Measurements from ENCODE around the gene NSUN6.

The NSUN6 gene

DNA sequence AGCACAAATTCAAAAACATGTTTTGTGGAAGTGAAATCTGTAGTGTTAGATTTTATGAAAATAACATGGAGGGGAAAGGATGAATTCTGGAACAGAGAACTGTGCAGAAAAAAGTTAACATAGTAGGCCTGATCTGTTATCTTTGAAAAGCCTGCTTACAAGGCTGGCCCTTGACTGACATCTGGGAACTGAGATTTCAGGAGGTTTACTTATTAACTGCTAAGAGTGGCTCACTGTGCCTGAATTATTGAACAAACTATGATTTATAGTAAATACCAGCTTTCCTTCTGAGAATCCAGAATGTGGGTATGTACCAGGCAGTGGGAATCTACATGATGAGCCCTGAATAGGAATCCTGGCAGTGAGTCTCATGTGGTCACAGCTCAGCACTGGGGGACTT is 30.5 kb downstream of the NSUN6 start:
- Histone ChIP-seq H3K4me1 (ENCODE audit: insufficient read depth, poor library complexity, severe bottlenecking) (no peaks in the 10 kb centered on the region), H3K36me3 (ENCODE audit: low read depth) (peaks cover 19% of the 10 kb centered on the region), H3K9me3 (ENCODE audit: severe bottlenecking) (no peaks in the 10 kb centered on the region), H3K27ac (ENCODE audit: poor library complexity, severe bottlenecking) (no peak overlapping the region), H3K27me3 (ENCODE audit: insufficient read depth, poor library complexity, severe bottlenecking) (no peaks in the 10 kb centered on the region), H3K4me3 (ENCODE audit: severe bottlenecking) (no peak overlapping the region)
- no peak for ATAC-seq (ENCODE audit: low read depth)
- TF ChIP-seq, protein P1, sequence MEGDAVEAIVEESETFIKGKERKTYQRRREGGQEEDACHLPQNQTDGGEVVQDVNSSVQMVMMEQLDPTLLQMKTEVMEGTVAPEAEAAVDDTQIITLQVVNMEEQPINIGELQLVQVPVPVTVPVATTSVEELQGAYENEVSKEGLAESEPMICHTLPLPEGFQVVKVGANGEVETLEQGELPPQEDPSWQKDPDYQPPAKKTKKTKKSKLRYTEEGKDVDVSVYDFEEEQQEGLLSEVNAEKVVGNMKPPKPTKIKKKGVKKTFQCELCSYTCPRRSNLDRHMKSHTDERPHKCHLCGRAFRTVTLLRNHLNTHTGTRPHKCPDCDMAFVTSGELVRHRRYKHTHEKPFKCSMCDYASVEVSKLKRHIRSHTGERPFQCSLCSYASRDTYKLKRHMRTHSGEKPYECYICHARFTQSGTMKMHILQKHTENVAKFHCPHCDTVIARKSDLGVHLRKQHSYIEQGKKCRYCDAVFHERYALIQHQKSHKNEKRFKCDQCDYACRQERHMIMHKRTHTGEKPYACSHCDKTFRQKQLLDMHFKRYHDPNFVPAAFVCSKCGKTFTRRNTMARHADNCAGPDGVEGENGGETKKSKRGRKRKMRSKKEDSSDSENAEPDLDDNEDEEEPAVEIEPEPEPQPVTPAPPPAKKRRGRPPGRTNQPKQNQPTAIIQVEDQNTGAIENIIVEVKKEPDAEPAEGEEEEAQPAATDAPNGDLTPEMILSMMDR (IDR thresholded peaks at IDR 0.05; ENCODE audit: poor library complexity, severe bottlenecking), result no peak
- no peak for DNase-seq (ENCODE audit: low spot score)

DNA sequence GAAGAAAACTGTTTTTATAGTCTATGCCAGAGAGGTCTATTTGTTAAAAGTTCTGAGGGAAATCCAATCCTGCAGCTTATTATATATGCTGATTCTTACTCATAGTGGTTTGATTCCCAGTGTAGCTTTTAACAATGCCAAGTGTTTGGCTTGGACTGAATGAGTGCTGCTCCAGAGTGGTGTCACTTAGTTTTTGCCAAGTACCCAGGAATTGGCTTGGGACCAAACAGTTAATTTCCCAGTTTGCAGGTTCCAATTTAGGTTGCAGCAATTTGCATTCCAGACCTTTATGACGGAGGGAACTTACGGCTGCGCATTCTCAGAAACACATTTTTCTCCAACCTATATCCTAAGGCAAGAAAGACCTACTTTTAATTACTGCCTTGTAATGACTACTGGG is 32.4 kb downstream of the NSUN6 start:
- ATAC-seq (ENCODE audit: low read depth), result no peak
- Histone ChIP-seq H3K9me3 (ENCODE audit: severe bottlenecking) (no peaks in the 10 kb centered on the region), H3K4me3 (ENCODE audit: severe bottlenecking) (no peak overlapping the region), H3K36me3 (ENCODE audit: low read depth) (peaks cover 32% of the 10 kb centered on the region), H3K4me1 (ENCODE audit: insufficient read depth, poor library complexity, severe bottlenecking) (no peaks in the 10 kb centered on the region), H3K27me3 (ENCODE audit: insufficient read depth, poor library complexity, severe bottlenecking) (no peaks in the 10 kb centered on the region), H3K27ac (ENCODE audit: poor library complexity, severe bottlenecking) (no peak overlapping the region)
- TF ChIP-seq, protein P1 (IDR thresholded peaks at IDR 0.05; ENCODE audit: poor library complexity, severe bottlenecking), result no peak
- DNase-seq (ENCODE audit: low spot score), result no peak

DNA sequence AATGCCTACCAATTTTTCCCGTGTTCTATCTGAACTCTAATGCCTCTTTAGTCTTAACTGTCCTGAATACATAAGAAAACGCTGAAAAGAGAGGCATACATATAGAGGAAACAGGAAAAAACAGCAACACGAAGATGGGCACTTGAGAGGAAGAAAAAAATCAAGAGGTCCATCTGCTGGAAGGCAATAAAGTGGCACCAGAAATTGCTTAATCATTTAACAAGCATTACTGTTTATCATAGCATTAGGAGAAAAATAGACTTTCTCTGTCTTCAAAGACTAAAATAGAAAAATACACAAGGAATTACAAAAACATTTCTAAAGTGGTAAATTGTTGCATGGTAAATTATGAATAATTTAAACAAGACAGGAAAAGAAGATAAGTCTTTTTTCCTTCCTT is 35.0 kb downstream of the NSUN6 start:
- Histone ChIP-seq H3K4me1 (ENCODE audit: insufficient read depth, poor library complexity, severe bottlenecking) (peaks cover 6% of the 10 kb centered on the region), H3K4me3 (ENCODE audit: severe bottlenecking) (no peak overlapping the region), H3K9me3 (ENCODE audit: severe bottlenecking) (no peaks in the 10 kb centered on the region), H3K27me3 (ENCODE audit: insufficient read depth, poor library complexity, severe bottlenecking) (no peaks in the 10 kb centered on the region), H3K27ac (ENCODE audit: poor library complexity, severe bottlenecking) (no peak overlapping the region), H3K36me3 (ENCODE audit: low read depth) (peaks cover 43% of the 10 kb centered on the region)
- ATAC-seq (ENCODE audit: low read depth) (no peak), DNase-seq (ENCODE audit: low spot score) (no peak)
- TF ChIP-seq, protein P1 (IDR thresholded peaks at IDR 0.05; ENCODE audit: poor library complexity, severe bottlenecking), result peak; percentile 17

DNA sequence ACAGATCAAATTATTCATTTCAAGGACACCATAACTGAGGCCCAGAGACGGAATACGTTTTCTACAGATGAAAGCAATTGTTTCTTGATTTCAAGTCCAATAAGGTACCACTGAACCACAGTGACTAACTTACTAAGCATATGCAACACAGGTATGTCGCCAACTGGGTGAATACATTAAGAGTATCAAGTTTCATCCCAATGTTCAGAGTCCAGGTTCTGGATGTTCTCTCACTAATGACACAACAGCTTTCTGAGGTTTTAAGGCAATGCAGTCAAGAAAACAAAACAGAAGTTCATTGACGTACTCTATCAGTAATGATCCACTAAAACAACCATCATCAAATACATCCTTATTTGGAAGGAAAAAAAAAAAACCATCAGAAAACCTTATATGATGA is 35.8 kb downstream of the NSUN6 start:
- DNase-seq (ENCODE audit: low spot score), result no peak
- peaks cover 13% of the 10 kb centered on the region for H3K4me1 ChIP-seq (ENCODE audit: insufficient read depth, poor library complexity, severe bottlenecking)
- H3K9me3 ChIP-seq (ENCODE audit: severe bottlenecking), result no peaks in the 10 kb centered on the region
- TF ChIP-seq, protein P1 (IDR thresholded peaks at IDR 0.05; ENCODE audit: poor library complexity, severe bottlenecking), result no peak
- no peaks in the 10 kb centered on the region for H3K27me3 ChIP-seq (ENCODE audit: insufficient read depth, poor library complexity, severe bottlenecking)
- peak; percentile 52 for ATAC-seq (ENCODE audit: low read depth)
- no peak overlapping the region for H3K27ac ChIP-seq (ENCODE audit: poor library complexity, severe bottlenecking)
- no peak overlapping the region for H3K4me3 ChIP-seq (ENCODE audit: severe bottlenecking)
- peaks cover 36% of the 10 kb centered on the region for H3K36me3 ChIP-seq (ENCODE audit: low read depth)

DNA sequence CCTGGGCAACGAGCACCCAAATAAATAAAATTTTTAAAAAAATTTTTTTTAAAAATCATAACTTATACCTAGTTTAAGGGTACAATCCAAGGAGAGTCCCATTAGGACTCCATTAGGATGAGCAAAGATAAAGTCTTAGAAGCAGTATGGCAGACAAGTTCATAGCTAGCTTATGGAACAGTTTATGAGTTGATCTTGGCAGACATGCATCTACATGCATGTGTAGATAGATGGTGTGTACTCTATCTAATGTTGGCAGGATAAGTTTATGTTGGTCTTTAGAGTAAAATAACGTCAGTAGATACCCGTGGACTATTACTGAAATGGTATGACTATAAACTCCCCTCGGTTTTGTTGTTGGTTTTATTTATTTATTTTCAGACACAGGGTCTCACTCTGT is 40.2 kb downstream of the NSUN6 start:
- Histone ChIP-seq H3K4me3 (ENCODE audit: severe bottlenecking) (no peak overlapping the region), H3K27ac (ENCODE audit: poor library complexity, severe bottlenecking) (peak overlapping the region; percentile 72), H3K27me3 (ENCODE audit: insufficient read depth, poor library complexity, severe bottlenecking) (no peaks in the 10 kb centered on the region), H3K4me1 (ENCODE audit: insufficient read depth, poor library complexity, severe bottlenecking) (peaks cover 42% of the 10 kb centered on the region), H3K36me3 (ENCODE audit: low read depth) (peaks cover 48% of the 10 kb centered on the region), H3K9me3 (ENCODE audit: severe bottlenecking) (no peaks in the 10 kb centered on the region)
- ATAC-seq (ENCODE audit: low read depth) (no peak), DNase-seq (ENCODE audit: low spot score) (no peak)
- TF ChIP-seq, protein P1 (IDR thresholded peaks at IDR 0.05; ENCODE audit: poor library complexity, severe bottlenecking), result no peak

Data from RWPE2 (cell line).